K562 (cell line): ENCODE results near the gene CCNI. TPM values are rescaled to one million over a fixed set of nuclear protein-coding genes. Genes with fewer than 3 reads are reported as not detected.

ENCODE experiments used
- CREBBP ChIP-seq: IDR thresholded peaks from one replicate; pipeline ENCODE4 v1.6.1; 2012; ENCODE audit warnings: low read depth, mild to moderate bottlenecking, control low read depth, inconsistent platforms, low read length
- DIDO1 ChIP-seq: fragments of 450-650 bp; IDR thresholded peaks from 2 replicates; pipeline ENCODE4 v1.6.1; 2016; ENCODE audit warnings: low read depth, missing biosample characterization, missing genetic modification characterization
- DNMT1 ChIP-seq: fragments of 450-650 bp; IDR thresholded peaks from 2 replicates; pipeline ENCODE4 v1.6.1; 2016; ENCODE audit warnings: antibody characterized with exemption, mild to moderate bottlenecking
- E2F6 ChIP-seq, 2 experiments: IDR thresholded peaks; 2 replicates each; pipeline ENCODE4 v1.6.1; 2011; ENCODE audit warnings: borderline replicate concordance in 1 of 2, control low read depth in 1 of 2, low read depth in 1 of 2, low read length in 1 of 2, mild to moderate bottlenecking in 1 of 2, mixed read lengths in 1 of 2, moderate library complexity in 1 of 2; ENCODE audit not compliant: insufficient read depth in 1 of 2, insufficient read length in 1 of 2, poor library complexity in 1 of 2, severe bottlenecking in 1 of 2; ENCODE audit errors: extremely low read depth in 1 of 2
- FOXA1 ChIP-seq: fragments of 450-650 bp; IDR thresholded peaks from 2 replicates; pipeline ENCODE4 v1.6.1; 2016; ENCODE audit warnings: mild to moderate bottlenecking, borderline replicate concordance
- GATAD2A ChIP-seq: fragments of 450-650 bp; IDR thresholded peaks from 2 replicates; pipeline ENCODE4 v1.6.1; 2017
- HEY1 ChIP-seq: fragments of 250-450 bp; sonication (Bioruptor Pico); IDR thresholded peaks from 2 replicates; pipeline ENCODE4 v1.5.0; 2020; ENCODE audit warnings: mild to moderate bottlenecking, moderate library complexity, borderline replicate concordance
- HMGXB4 ChIP-seq: sonication (generic); formaldehyde crosslinking; IDR thresholded peaks from 2 replicates; pipeline ENCODE4 v1.8.1; 2023; ENCODE audit warnings: mild to moderate bottlenecking, missing genetic modification reagents
- HNRNPL ChIP-seq: fragments of 200-400 bp; formaldehyde crosslinking; IDR thresholded peaks from 2 replicates; pipeline ENCODE4 v1.6.1; 2017; ENCODE audit warnings: low read depth, mild to moderate bottlenecking, low read length
- MAFG ChIP-seq: fragments of 450-650 bp; conservative IDR thresholded peaks from 2 replicates; pipeline ENCODE4 v1.6.1; 2016; ENCODE audit warnings: missing genetic modification characterization, missing compliant biosample characterization
- POU5F1 ChIP-seq: fragments of 150-350 bp; IDR thresholded peaks from 2 replicates; pipeline ENCODE4 v1.6.1; 2014; ENCODE audit warnings: borderline replicate concordance, low read length, low read depth, mild to moderate bottlenecking; ENCODE audit not compliant: partially characterized antibody
- XRCC4 ChIP-seq: IDR thresholded peaks from one replicate; pipeline ENCODE4 v1.6.1; 2011; ENCODE audit not compliant: insufficient read depth, insufficient read length; ENCODE audit errors: extremely low read depth
- ZNF324 ChIP-seq: fragments of 250-450 bp; sonication (Bioruptor Pico); IDR thresholded peaks from 2 replicates; pipeline ENCODE4 v1.4.0; 2020; ENCODE audit warnings: mild to moderate bottlenecking
- ZNF407 ChIP-seq: fragments of 450-650 bp; IDR thresholded peaks from 2 replicates; pipeline ENCODE4 v1.6.1; 2016; ENCODE audit warnings: low read depth
- ZNF668 ChIP-seq: fragments of 250-450 bp; sonication (Bioruptor Pico); IDR thresholded peaks from 2 replicates; pipeline ENCODE4 v1.8.0; 2022; ENCODE audit warnings: mild to moderate bottlenecking, inconsistent platforms
- ZNF764 ChIP-seq: fragments of 250-450 bp; sonication (Bioruptor Pico); IDR thresholded peaks from 2 replicates; pipeline ENCODE4 v1.4.0; 2020; ENCODE audit warnings: low read depth, mild to moderate bottlenecking, moderate library complexity
- polyA plus RNA-seq, 8 experiments: library from polyadenylated mRNA; depleted of rRNA in 4 of 8; stranded (reverse) in 5 of 8; unstranded in 3 of 8; fragments of >200 nt; fragmentation: Nextera tagmentation in 2 of 8; fragmentation: Illumina TruSeq in 1 of 8; extraction: Ambion mirVana in 2 of 8; extraction: Trizol in 1 of 8; gene quantifications; 2 replicates each; pipeline versions ENCODE4 v1.2.1 to v1.2.3, GENCODE V29; 2011 to 2014; ENCODE audit warnings: inconsistent platforms in 1 of 8, missing spikeins in 1 of 8
- total RNA-seq, 7 experiments: library from RNA; depleted of rRNA in 6 of 7; stranded (reverse); fragments of >200 nt in 6 of 7; fragmentation: Illumina TruSeq in 2 of 7; extraction: Trizol in 2 of 7; gene quantifications; 2 replicates each; pipeline versions ENCODE4 v1.2.1 to v1.2.3, GENCODE V29; 2011 to 2021; ENCODE audit warnings: low replicate concordance in 1 of 7

Gene CCNI
- total and polyA plus RNA-seq, 9 of the 15 experiments (the other 6 are each of a cell fraction or from before 2014, with no cell fraction given): 43.3 to 159 (median 98.5) TPM

- TF ChIP-seq HEY1 (CRISPR knock-in tag) (0 out of 2 replicates have a peak, but pooled peaks have one; percentile 47), ZNF764 (CRISPR knock-in tag) (no peak), DIDO1 (tag) (peak; percentile 88), DNMT1 (peak; percentile 99), ZNF407 (no peak), HMGXB4 (CRISPR knock-in tag) (peak; percentile 40; the same call in 1 of the 2 replicates), HNRNPL (no peak), GATAD2A (no peak), E2F6 (IDR thresholded peaks at IDR 0.05; ENCODE audit: borderline replicate concordance in 1 of 2, extremely low read depth in 1 of 2, insufficient read depth in 1 of 2, insufficient read length in 1 of 2, low read depth in 1 of 2, low read length in 1 of 2, poor library complexity in 1 of 2, severe bottlenecking in 1 of 2) (no peak), ZNF324 (CRISPR knock-in tag) (no peak), POU5F1 (no peak), FOXA1 (no peak), MAFG (tag) (peak; percentile 24; the same call in 1 of the 2 replicates), XRCC4 (no peak), CREBBP (no peak), ZNF668 (CRISPR knock-in tag) (no peak)
Observed at GRCh38 chr4:77075869-77076799, at the start of gene CCNI (continued).
